HG03039 (cell line): ENCODE data around the gene CRADD.

Source experiments
- ATAC-seq: cut with Tn5 transposase; IDR thresholded peaks from one replicate; pipeline ENCODE4 v1.9.1; 2021; ENCODE audit warnings: mild to moderate bottlenecking, moderate library complexity; ENCODE audit not compliant: unreplicated experiment

Gene CRADD

GRCh38 chr12:93670104-93670503 is 7.1 kb upstream of the CRADD start:
- no peak for ATAC-seq

DNA sequence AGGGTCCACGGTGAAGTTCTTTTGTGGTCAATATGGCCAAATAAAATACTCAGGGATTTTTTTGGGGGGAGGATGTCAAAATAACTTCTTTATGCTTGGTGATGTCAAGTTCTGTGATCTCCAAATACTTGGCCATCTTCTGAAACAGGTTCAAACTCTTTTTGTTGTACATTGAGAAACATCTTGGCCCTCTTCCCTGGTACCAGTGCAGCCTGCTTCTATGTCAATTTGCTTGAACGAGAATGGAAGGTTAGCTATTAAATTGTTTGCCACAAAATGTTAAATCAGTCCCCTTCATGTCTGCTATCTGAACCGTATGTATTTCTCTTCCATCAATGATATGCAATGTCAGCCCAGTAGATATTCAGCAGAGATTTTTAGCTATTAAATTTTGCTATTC is 6.1 kb upstream of the CRADD start:
- no peak for ATAC-seq

GRCh38 chr12:93673084-93673483 is 4.1 kb upstream of the CRADD start:
- ATAC-seq = no peak

- ATAC-seq = no peak
Measured at GRCh38 chr12:93674386-93674785, 2.8 kb upstream of the CRADD start.

- ATAC-seq = no peak
Measured at GRCh38 chr12:93676408-93677194, 574 bp upstream of the CRADD start.

- ATAC-seq = no peak
Measured at GRCh38 chr12:93678779-93679178, 1.6 kb downstream of the CRADD start.

GRCh38 chr12:93679308-93679925 is 2.2 kb downstream of the CRADD start:
- ATAC-seq = no peak

GRCh38 chr12:93680006-93680405 is 2.8 kb downstream of the CRADD start:
- no peak for ATAC-seq

DNA sequence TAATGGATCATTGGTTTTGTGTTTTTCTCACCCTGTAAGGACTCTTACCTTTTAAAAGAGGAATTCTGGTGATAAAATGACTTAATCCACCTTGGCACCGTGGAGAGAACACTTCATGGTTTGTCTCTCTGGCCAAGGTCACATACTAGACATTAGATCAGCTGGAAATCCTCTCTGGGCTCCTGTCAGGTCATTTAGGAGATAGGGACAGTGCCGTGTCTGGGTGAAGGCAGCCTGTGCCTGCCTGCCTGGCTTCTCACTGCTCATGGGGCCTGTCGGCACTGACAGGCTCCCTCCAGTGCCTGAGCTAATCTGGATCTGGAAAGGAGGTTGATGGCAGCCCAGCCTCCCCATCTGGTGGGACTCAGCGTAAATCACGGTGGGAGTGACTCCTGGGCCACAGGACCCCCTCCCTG is 5.7 kb downstream of the CRADD start:
- ATAC-seq = no peak

- ATAC-seq = no peak
Measured at GRCh38 chr12:93683410-93683809, 6.2 kb downstream of the CRADD start.

DNA sequence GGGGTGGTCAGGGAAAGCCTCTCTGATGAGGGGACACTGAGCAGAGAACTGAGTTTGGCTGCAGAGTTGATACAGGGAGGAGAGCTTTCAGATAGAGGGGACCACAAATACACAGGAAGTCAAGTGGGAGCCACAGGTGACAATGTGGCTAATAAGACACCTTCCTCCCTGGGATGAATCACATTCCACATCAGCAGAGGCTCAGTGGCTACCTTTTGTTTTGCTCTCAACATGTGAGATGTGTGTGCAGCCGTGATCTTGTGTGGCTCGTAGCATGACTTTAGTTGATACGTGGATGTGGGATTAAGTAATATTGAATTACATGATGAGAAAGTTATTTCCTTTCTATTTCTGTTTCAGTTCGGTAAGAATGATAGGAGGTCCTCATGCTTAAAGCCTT is 7.5 kb downstream of the CRADD start:
- ATAC-seq = no peak

GRCh38 chr12:93686572-93687356 is 9.6 kb downstream of the CRADD start:
- no peak for ATAC-seq

- ATAC-seq = no peak
Measured at GRCh38 chr12:93689076-93689834, 12.1 kb downstream of the CRADD start.

DNA sequence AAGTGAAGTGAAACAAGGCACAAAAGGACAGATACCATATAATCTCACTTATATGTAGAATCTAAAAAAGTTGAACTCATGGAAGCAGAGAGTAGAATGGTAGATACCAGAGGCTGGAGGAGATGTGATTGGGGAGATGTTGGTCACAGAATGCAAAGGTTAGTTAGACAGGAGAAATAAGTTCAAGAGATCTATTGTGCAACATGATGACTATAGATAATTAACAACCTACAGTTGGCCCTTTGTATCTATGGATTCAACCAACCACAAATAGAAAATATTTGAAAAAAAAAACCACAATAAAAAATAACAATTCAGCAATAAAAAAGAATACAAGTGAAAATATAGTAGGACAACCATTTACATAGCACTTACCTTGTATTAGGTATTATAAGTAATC is 19.3 kb downstream of the CRADD start:
- no peak for ATAC-seq

- ATAC-seq = no peak
Measured at GRCh38 chr12:93698307-93699092, 21.3 kb downstream of the CRADD start.

DNA sequence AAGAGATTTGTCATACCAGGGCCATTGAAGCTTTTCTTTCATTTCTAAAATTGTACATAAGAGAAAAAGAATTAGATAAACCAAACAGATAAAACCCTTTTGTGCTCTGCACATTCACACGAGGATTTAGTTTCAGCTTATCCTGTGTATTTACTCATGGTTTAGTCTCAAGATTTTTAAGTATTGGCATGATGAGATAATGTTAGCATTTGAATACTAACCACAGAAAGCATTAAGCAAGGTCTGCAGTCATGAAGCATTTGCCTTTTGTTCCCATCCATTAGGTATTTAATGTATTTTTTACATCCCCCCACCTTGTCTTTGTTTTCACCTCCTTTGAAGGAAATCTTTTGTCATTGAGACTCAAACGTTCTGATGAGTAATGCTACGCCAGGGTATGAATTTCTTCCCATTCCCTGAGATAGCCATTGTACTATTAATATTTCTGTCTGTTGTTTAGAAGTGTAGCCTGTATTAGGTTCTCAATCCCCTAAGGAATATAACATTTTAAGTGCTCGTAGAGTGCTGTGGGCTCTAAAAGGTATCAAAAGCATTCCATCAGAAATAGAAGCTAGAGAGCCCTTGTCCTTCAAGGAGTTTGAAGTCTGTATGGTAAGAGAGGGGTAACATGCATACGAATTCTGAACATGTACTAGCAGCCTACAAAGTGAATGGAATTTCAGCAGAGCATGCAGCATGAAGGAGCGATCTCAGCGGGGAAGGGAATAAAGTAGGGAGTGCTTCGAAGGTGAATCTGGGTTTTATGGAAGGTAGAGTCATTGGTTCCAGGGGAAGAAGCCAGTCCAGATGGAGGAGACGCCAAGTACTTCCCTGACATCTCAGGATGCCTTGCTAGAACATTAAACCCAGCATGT is 22.3 kb downstream of the CRADD start:
- ATAC-seq = no peak

GRCh38 chr12:93702707-93703315 is 25.6 kb downstream of the CRADD start:
- no peak for ATAC-seq

GRCh38 chr12:93704122-93704521 is 26.9 kb downstream of the CRADD start:
- ATAC-seq = no peak

GRCh38 chr12:93704625-93705024 is 27.4 kb downstream of the CRADD start:
- no peak for ATAC-seq
